ELR (cell line): ENCODE data around the gene SMARCB1.
A peak's percentile ranks its signal among the peaks of the same experiment; 100 is the strongest.

Experiments used
- DNase-seq: peaks from one replicate; pipeline ENCODE4 v3.0.0-alpha.2; 2015; ENCODE audit warnings: low read depth

SMARCB1 gene

DNA sequence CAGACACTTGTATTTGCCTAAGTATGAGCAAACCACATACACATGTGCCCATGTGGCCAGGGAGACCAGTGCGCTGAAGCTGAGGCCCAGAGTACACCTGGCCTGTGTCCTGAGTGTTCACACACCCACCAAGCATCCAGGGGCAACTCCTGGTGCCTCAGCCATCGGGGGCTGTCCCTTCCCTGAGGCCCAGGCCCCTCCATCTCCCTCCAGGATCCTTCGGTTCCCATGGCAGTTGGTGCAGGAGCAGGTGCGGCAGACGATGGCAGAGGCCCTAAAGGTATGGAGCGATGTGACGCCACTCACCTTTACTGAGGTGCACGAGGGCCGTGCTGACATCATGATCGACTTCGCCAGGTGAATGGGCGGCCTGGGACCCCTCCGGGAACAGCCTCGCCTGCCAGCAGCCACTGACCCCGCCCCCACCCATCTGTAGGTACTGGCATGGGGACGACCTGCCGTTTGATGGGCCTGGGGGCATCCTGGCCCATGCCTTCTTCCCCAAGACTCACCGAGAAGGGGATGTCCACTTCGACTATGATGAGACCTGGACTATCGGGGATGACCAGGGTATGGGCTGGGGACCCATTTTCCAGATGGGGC lies 6.5 kb upstream of the SMARCB1 start:
- no peak for DNase-seq

- no peak for DNase-seq
Observed at GRCh38 chr22:23781065-23781464, 5.7 kb upstream of the SMARCB1 start.

DNA sequence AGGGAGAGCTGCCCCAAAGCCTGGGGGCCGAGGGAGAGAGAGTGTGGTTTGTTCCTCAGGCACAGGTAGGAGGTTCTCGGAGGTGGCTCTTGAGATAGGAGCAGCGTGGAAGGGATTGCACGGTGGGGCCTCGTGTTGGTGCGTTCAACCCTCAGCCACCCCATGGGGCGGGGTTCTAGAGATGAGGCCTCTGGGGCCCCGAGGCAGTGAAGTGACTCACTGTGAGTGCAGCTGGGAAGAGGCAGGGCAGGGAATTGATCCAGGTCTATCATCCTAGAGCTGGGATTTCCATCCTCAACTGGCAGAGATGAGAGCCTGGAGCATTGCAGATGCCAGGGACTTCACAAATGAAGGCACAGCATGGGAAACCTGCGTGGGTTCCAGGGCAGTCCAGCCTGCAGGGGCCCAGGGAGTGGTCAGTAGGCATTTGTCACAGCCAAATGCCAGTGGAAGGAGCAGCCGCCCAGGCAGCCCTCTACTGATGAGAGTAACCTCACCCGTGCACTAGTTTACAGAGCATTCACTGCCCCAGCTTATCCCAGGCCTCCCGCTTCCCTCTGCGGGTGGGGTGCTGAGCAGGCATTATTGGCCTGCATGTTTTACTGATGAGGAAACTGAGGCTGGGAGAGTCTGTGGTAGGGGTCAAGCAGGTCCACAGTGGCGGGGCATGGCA lies 5.1 kb upstream of the SMARCB1 start:
- peak; percentile 93 for DNase-seq

GRCh38 chr22:23782252-23782651 lies 4.5 kb upstream of the SMARCB1 start:
- DNase-seq: no peak

DNA sequence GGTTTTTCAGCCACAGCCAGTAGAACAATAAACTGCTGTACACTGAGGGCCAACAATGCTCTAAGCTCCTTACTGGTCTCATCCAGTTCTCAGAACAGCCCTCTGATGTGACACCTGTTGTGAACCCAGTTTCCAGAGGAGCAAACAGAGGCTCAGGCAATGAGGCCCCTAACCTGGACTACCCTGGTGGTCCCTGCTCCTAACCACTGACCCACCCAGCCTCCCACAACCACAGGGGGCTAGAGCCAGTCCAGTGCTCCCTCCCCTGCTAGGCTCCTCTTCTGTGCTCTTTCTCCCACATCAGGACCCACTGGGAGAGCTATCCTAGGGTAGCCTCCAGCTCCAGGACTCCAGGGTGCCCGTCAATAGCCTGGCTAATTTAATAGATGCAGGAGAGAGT lies 4.1 kb upstream of the SMARCB1 start:
- DNase-seq: no peak

DNA sequence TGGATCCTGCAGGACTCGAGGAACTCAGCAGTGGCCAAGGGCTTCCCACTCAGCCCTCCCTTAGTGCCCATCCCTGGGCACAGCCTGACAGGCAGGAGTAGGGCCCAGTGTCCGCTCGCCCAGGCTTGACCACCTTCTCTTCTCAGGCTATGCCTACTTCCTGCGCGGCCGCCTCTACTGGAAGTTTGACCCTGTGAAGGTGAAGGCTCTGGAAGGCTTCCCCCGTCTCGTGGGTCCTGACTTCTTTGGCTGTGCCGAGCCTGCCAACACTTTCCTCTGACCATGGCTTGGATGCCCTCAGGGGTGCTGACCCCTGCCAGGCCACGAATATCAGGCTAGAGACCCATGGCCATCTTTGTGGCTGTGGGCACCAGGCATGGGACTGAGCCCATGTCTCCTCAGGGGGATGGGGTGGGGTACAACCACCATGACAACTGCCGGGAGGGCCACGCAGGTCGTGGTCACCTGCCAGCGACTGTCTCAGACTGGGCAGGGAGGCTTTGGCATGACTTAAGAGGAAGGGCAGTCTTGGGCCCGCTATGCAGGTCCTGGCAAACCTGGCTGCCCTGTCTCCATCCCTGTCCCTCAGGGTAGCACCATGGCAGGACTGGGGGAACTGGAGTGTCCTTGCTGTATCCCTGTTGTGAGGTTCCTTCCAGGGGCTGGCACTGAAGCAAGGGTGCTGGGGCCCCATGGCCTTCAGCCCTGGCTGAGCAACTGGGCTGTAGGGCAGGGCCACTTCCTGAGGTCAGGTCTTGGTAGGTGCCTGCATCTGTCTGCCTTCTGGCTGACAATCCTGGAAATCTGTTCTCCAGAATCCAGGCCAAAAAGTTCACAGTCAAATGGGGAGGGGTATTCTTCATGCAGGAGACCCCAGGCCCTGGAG lies 3.3 kb upstream of the SMARCB1 start:
- no peak for DNase-seq

GRCh38 chr22:23784215-23784732 lies 2.5 kb upstream of the SMARCB1 start:
- peak; percentile 75 for DNase-seq

GRCh38 chr22:23786261-23786710 lies 480 bp upstream of the SMARCB1 start:
- no peak for DNase-seq

- no peak for DNase-seq
Observed at GRCh38 chr22:23787600-23787896, 782 bp downstream of the SMARCB1 start.

DNA sequence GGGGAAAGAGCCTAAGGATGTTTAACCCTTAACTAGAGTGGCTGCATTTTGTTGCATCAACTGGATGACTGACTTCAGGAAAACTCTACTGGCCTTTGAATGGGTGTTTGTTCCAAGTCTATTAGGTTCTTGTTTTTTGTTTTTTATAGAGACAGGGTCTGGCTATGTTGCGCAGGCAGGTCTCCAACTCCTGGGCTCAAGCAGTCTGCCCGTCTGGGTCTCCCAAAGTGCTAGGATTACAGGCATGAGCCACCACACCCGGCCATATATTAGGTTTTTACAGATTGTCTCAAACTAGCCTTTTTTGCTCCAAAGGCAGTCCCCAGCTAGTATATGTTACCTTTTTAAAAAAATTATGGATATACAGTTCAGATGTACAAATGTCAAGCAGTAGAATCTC lies 1.1 kb downstream of the SMARCB1 start:
- no peak for DNase-seq

GRCh38 chr22:23789121-23789520 lies 2.4 kb downstream of the SMARCB1 start:
- DNase-seq: no peak

DNA sequence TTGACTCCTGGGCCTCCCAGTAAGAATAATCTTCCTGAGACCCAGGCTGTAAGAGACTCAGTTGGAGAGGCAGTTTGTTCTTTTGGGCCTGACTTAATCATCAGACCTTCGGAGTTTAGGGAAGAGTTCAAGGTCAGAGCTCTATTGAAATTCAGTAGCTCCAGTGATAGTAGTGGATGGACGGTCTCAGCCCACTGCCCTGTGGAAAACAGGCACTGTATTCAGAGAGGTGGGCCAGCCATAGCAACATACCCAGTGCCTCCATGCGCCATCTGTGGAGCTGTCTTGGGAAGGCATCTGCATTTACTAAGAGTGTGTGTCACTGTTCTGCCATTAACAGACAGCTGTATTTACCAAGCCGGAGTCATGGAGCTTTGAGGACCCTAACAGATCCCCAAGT lies 2.9 kb downstream of the SMARCB1 start:
- peak; percentile 22 for DNase-seq

- no peak for DNase-seq
Observed at GRCh38 chr22:23790819-23791737, 4.3 kb downstream of the SMARCB1 start.

- no peak for DNase-seq
Observed at GRCh38 chr22:23791738-23792645, 5.2 kb downstream of the SMARCB1 start.

DNA sequence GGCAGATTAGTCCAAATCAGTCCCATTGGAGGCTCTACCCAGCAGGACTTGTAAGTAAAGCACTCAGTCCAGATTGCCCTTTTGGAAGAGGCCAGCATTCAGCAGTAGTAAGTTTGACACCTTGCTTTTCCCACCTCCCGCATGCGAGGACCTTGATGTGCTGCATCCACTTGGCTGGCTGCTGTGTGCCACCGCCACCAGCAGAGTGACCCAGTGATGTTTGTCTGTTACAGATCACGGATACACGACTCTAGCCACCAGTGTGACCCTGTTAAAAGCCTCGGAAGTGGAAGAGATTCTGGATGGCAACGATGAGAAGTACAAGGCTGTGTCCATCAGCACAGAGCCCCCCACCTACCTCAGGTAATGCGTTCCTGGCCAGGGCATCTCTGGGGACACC lies 6.6 kb downstream of the SMARCB1 start:
- no peak for DNase-seq

GRCh38 chr22:23796461-23796860 lies 9.7 kb downstream of the SMARCB1 start:
- DNase-seq: no peak

- no peak for DNase-seq
Observed at GRCh38 chr22:23800297-23801237, 13.8 kb downstream of the SMARCB1 start.

GRCh38 chr22:23801238-23801821 lies 14.6 kb downstream of the SMARCB1 start:
- DNase-seq: no peak

GRCh38 chr22:23801886-23802377 lies 15.2 kb downstream of the SMARCB1 start:
- no peak for DNase-seq
